Brain microvascular endothelial cell (primary cell): ENCODE data around the gene LCE1B.

Source experiments
- DNase-seq: peaks from one replicate; pipeline ENCODE4 v3.0.0-alpha.2; 2020
- H3K27ac ChIP-seq: fragments of 250-450 bp; sonication (Bioruptor Pico); 2 replicates; pipeline ENCODE4 v1.5.1; 2020; ENCODE audit warnings: mild to moderate bottlenecking, moderate library complexity
- H3K27me3 ChIP-seq: fragments of 250-450 bp; sonication (Bioruptor Pico); replicated peaks from 2 replicates; pipeline ENCODE4 v1.5.1; 2020; ENCODE audit warnings: mild to moderate bottlenecking
- H3K36me3 ChIP-seq: fragments of 250-450 bp; sonication (Bioruptor Pico); replicated peaks from 2 replicates; pipeline ENCODE4 v1.5.1; 2020; ENCODE audit warnings: mild to moderate bottlenecking
- H3K4me3 ChIP-seq: 2 replicates; pipeline ENCODE4 v1.5.1; 2011; ENCODE audit warnings: low read depth, mild to moderate bottlenecking, control low read depth, low read length, moderate library complexity
- in situ Hi-C: cut with HindIII; loops from 2 replicates; pipeline ENCODE4 v1.10.0; 2017; ENCODE audit warnings: low sequenced_read_pairs, low pct_ligation_motif_present
- TF ChIP-seq, protein P1 (sequence below): IDR thresholded peaks from 2 replicates; pipeline ENCODE4 v1.5.1; 2011; ENCODE audit warnings: low read depth, mild to moderate bottlenecking, moderate library complexity, low read length, control low read depth, inconsistent platforms; ENCODE audit errors: missing control alignments

The LCE1B gene

DNA sequence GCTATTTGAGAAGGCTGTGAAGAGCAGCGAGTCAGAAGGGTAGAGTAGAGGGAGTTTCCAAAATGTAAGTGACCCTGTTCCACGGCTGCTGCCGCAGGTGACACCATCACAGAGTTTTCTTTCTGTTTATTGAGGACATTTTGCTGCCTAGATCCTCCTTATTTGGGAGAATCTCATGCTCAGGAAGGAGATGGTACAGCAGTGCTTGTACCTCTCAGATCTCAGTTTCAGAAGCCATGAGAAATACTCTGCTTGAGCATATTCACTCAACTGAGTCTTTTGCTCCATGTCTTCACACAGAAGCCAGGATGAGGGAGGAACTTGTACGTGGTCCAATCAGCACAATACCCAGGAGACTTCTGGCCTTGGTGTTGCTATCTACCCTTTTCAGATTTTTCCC is 49.6 kb downstream of the LCE1B start:
- no peak for DNase-seq
- Histone ChIP-seq H3K27me3 (no peaks in the 10 kb centered on the region), H3K36me3 (no peaks in the 10 kb centered on the region), H3K27ac (no peak overlapping the region), H3K4me3 (no peak overlapping the region)
- TF ChIP-seq, protein P1, sequence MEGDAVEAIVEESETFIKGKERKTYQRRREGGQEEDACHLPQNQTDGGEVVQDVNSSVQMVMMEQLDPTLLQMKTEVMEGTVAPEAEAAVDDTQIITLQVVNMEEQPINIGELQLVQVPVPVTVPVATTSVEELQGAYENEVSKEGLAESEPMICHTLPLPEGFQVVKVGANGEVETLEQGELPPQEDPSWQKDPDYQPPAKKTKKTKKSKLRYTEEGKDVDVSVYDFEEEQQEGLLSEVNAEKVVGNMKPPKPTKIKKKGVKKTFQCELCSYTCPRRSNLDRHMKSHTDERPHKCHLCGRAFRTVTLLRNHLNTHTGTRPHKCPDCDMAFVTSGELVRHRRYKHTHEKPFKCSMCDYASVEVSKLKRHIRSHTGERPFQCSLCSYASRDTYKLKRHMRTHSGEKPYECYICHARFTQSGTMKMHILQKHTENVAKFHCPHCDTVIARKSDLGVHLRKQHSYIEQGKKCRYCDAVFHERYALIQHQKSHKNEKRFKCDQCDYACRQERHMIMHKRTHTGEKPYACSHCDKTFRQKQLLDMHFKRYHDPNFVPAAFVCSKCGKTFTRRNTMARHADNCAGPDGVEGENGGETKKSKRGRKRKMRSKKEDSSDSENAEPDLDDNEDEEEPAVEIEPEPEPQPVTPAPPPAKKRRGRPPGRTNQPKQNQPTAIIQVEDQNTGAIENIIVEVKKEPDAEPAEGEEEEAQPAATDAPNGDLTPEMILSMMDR, result no peak
- in situ Hi-C loops, result no loop called here
